Hematopoietic multipotent progenitor cell treated with erythropoietin and hydrocortisone succinate and interleukin-3 and kit ligand, for 4 days (in vitro differentiated cells): ENCODE data around the gene LSM14A.
A peak's percentile ranks its signal among the peaks of the same experiment; 100 is the strongest.
"Not testable (repeated sequence)": the region's sequence is repeated elsewhere in the genome, so short reads cannot be mapped to it uniquely, and the experiment has no call there.

ENCODE experiments used
- DNase-seq: peaks from one replicate; pipeline ENCODE4 v3.0.0-alpha.2; 2015

LSM14A gene

GRCh38 chr19:34171877-34172660 lies at the start of gene LSM14A:
LSM14A (plus strand) TSS chr19:34172504; CDS start chr19:34172643, 139 bp downstream.
- peak; percentile 95 for DNase-seq

- no peak for DNase-seq
These were observed 47.5 kb upstream of the LSM14A start for GRCh38 chr19:34124828-34125227.

GRCh38 chr19:34126966-34127365 lies 45.3 kb upstream of the LSM14A start:
- no peak for DNase-seq

- DNase-seq = no peak
These were observed 44.6 kb upstream of the LSM14A start for GRCh38 chr19:34127684-34128189.

GRCh38 chr19:34128558-34129250 lies 43.6 kb upstream of the LSM14A start:
- no peak for DNase-seq

DNA sequence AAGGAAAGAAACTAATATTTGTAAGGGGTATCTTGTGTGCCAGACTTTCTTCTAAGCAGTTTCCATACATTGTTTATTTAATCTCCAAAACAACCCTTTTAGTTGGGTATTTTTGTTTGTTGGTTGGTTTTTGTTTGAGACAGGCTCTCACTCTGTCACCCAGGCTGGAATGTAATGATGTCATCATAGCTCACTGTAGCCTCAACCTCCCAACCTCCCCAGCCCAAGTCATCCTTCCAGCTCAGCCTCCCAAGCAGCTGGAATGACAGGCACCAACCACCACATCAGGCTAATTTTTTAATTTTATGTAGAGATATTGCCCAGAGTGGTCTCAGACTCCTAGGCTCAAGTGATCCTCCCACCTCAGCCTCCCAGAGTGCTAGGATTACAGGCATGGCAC lies 41.2 kb upstream of the LSM14A start:
- DNase-seq = no peak

DNA sequence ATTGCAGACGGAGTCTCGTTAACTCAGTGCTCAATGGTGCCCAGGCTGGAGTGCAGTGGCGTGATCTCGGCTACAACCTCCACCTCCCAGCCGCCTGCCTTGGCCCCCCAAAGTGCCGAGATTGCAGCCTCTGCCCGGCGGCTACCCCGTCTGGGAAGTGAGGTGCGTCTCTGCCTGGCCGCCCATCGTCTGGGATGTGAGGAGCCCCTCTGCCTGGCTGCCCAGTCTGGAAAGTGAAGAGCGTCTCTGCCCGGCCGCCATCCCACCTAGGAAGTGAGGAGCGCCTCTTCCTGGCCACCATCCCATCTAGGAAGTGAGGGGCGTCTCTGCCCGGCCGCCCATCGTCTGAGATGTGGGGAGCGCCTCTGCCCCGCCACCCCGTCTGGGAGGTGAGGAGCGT lies 40.2 kb upstream of the LSM14A start:
- not testable (repeated sequence) for DNase-seq

- DNase-seq = not testable (repeated sequence)
These were observed 39.6 kb upstream of the LSM14A start for GRCh38 chr19:34132706-34133105.

DNA sequence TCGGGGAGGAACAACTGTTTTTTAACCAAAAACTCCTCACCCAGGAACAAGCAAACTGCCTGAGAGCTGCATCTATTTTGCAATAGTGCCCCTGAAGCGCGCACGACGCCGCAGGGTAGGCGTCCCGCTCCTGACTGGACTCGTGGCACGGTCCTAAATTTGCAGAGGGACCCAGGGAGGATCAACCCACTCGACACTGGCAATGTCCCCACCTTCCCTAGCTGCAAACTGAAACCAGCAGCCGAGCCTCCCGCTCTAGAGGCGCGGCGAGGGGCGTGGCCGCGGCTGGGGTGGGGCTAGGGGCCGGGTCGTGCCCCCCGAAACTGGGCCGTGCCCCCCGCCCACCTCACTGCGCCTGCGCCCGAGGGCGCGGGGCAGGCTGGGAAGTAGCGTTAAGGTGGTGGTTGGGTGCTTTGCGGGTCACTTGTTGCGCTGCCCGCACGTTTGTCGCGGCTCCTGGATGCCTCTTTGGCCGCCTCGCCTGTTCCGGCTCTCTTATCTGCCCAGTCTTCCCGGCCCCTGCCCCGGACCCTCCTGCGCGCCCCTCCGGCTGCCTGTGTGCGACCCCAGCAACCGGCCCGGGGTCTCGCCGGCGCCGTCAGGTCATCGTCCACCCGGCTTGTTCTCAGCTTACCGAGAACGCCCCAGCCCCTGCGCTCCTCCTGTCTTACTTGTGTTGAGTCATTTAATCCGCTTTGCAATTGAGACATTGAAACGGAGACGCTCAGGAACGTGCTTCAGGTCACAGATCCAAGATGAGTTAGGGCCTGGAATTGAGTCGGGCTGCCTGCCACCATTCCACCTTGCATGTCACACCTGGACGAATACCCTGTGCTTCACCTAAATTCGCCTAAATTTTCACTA lies 37.9 kb upstream of the LSM14A start:
- DNase-seq = peak; percentile 96

GRCh38 chr19:34135054-34135800 lies 37.1 kb upstream of the LSM14A start:
- no peak for DNase-seq

- no peak for DNase-seq
These were observed 36.3 kb upstream of the LSM14A start for GRCh38 chr19:34135821-34136611.

- DNase-seq = no peak
These were observed 31.3 kb upstream of the LSM14A start for GRCh38 chr19:34141025-34141424.

DNA sequence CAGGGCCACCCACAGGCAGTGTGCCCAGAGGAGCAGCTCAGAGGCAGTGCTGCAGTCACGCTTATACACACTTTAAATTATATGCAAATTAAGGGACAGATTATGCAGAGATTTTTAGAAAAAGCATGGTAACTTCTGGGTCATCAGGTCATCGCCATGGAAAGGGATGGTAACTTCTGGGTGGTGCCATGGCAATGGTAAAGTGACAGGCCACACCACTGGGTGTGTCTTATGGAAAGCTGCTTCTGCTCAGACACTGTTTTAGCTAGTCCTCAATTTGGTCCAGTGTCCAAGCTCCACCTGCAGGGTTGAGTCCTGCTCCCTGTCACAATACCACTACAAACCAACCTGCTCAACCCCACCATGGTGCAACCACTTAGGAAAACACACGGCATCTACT lies 29.9 kb upstream of the LSM14A start:
- DNase-seq = no peak

DNA sequence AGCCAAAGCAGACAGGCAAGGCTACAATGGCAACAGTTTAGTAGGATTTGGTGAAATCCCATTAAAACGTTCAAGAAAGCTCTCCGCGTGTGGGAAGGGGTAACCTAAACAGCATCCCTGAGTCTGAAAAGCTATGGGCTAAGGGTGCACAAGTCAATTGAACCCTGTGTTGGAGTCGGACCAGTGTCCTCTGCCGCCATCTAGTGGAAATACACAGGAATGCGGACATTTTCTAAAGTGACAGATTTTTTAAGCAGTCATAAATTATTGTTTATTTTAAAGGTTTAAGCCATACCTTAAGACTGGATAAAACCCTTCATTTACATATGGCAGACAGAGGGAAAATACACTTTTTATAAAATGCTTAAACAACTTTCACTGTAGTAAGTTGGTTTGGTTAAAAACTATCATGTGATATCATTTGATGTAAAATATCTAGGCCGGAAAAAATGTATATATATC lies 26.5 kb upstream of the LSM14A start:
- peak; percentile 81 for DNase-seq

DNA sequence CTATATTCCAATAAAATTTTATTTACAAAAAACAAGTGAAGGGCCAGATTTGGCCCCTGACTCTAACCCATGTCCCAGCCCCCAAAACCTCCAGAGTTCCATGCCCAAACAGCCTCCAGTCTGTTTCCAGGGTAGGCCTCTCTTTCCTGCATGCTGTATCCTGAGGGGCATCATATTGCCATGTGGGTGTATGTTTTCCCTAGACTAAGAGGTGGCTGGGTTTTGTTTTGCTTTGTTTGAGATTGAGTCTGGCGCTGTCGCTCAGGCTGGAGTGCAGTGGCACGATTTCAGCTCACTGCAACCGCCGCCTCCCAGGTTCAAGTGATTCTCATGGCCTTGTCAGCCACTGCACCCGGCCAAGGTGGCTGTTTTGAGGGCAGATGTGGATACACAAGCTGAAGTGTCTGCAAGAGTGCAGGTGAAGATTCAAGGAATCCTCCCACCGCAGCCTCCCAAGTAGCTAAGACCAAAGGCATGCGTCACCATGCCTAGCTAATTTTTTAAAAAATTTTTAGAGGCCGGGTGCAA lies 23.6 kb upstream of the LSM14A start:
- no peak for DNase-seq

GRCh38 chr19:34149873-34150272 lies 22.4 kb upstream of the LSM14A start:
- DNase-seq = no peak

DNA sequence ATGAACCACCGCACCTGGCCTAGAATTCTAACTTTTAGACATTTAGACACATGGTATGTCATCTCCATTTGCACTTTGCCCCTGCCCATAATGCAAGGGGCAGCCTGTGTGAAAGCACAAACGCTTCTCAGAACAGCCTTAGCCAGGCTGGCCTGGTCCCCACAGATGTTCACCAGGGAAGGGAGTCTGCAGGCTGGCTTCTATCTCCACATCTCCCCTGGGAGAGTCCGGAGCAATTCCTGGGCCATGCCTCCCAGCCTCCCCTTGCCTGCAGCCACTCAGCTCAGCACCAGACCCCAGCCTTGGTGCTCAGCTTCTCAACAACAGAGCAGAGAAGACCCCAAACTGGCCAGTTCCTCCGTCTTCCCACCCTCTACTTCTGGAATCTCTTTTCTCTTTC lies 21.7 kb upstream of the LSM14A start:
- DNase-seq = no peak

DNA sequence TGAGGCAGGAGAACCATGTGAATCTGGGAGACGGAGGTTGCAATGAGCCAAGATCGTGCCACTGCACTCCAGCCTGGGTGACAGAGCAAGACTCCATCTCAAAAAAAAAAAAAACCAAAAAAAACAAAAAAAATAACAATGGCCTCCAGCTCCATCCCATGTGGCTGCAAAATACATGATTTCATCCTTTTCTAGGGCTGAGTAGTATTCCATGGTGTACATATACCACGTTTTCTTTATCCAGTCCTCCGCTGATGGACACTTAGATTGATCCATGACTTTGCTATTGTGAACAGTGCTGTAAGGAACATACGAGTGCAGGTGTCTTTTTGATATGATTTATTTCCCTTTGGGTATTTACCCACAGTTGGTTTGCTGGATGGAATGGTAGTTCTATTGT lies 20.9 kb upstream of the LSM14A start:
- no peak for DNase-seq

DNA sequence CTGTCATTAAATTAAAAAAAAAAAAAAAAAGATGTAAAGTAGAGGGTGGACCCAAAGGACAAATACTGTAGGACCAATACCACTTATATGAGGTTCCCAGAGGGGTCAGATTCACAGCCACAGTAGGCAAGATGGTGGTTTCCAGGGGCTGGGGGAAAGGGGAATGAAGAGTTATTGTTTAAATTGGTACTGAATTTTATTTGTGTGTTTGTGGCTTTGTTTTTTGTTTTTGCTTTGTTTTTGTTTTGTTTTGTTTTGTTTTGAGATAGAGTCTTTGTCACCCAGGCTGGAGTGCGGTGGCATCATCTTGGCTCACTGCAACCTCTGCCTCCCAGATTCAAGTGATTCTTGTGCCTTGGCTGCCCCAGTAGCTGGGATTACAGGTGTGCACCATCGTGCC lies 17.9 kb upstream of the LSM14A start:
- DNase-seq = no peak

DNA sequence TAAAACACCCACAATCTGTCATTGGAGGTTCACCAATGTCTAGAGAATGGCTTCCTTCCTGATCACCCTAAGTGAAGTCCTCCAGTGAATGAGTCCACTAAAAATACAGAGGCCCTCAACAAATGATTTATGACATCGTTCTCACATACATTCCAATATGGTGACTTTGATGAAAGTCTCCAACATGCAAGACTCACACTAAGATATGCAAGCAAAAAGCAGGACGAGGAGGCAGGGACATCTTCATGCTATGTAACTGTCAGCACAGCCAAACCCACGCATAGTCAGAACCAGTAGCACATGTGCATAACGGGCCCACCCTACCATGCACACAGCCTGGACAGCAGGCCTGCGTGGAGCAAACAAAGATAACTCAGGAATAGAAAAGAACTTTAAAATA lies 16.6 kb upstream of the LSM14A start:
- no peak for DNase-seq

DNA sequence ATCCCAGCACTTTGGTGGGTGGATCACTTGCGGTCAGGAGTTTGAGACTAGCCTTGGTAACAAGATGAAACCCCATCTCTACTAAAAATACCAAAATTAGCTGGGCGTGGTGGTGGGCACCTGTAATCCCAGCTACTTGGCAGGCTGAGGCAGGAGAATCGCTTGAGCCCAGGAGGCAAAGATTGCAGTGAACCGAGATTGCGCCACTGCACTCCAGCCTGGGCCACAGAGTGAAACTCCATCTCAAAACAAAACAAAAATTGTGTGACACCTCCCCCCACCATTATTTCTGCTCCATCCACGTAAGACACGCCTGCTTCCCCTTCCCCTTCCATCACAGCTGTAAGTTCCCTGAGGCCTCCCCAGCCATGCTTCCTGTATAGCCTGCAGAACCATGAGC lies 13.3 kb upstream of the LSM14A start:
- DNase-seq = not testable (repeated sequence)
